Spleen (tissue), 11 donors: ENCODE results near the gene DAPK2. TPM values are rescaled to one million over a fixed set of nuclear protein-coding genes. Genes with fewer than 3 reads are reported as not detected.
A peak's percentile ranks its signal among the peaks of the same experiment; 100 is the strongest.

Source experiments
- DNase-seq: peaks from one replicate; pipeline ENCODE4 v3.0.0-alpha.2; 2020
- H3K27ac ChIP-seq, 8 donors: fragments of 200-600 bp; sonication (generic) in 7 of 8; 1 replicate in 4 of 8; 2 replicates in 4 of 8; pipeline versions ENCODE4 v1.5.0 to v1.8.0; 2016 to 2021; ENCODE audit warnings: inconsistent platforms in 4 of 8, mild to moderate bottlenecking in 4 of 8, moderate library complexity in 1 of 8
- H3K27me3 ChIP-seq, 7 donors: fragments of 200-600 bp; sonication (generic) in 6 of 7; replicated peaks in 1 of 7; 1 replicate in 4 of 7; 2 replicates in 3 of 7; pipeline versions ENCODE4 v1.5.0 to v1.8.0; 2016 to 2021; ENCODE audit warnings: inconsistent platforms in 3 of 7, mild to moderate bottlenecking in 1 of 7
- H3K36me3 ChIP-seq, 6 donors: fragments of 200-600 bp; sonication (generic) in 5 of 6; 1 replicate in 4 of 6; 2 replicates in 2 of 6; pipeline versions ENCODE4 v1.5.0 to v1.8.0; 2016 to 2021; ENCODE audit warnings: inconsistent platforms in 2 of 6
- H3K4me1 ChIP-seq, 6 donors: fragments of 200-600 bp; sonication (generic) in 5 of 6; 1 replicate in 3 of 6; 2 replicates in 3 of 6; pipeline versions ENCODE4 v1.5.0 to v1.8.0; 2016 to 2021; ENCODE audit warnings: inconsistent platforms in 3 of 6
- H3K4me3 ChIP-seq, 8 donors: fragments of 200-600 bp; sonication (generic) in 7 of 8; 1 replicate in 4 of 8; 2 replicates in 4 of 8; pipeline versions ENCODE4 v1.5.0 to v1.8.0; 2016 to 2021; ENCODE audit warnings: inconsistent platforms in 4 of 8, mild to moderate bottlenecking in 4 of 8, moderate library complexity in 2 of 8
- H3K9me3 ChIP-seq, 8 donors: fragments of 200-600 bp; sonication (generic) in 7 of 8; 1 replicate in 4 of 8; 2 replicates in 4 of 8; pipeline versions ENCODE4 v1.5.0 to v1.8.0; 2016 to 2021; ENCODE audit warnings: inconsistent platforms in 4 of 8
- CTCF ChIP-seq, 11 experiments: fragments of 200-600 bp in 7 of 11; fragments of 450-650 bp in 4 of 11; sonication (generic) in 4 of 11; IDR thresholded peaks in 8 of 11; conservative IDR thresholded peaks in 3 of 11; 1 replicate in 7 of 11; 2 replicates in 4 of 11; pipeline versions ENCODE4 v1.4.0 to v1.8.0; 2016 to 2021; ENCODE audit warnings: antibody characterized with exemption in 11 of 11, inconsistent platforms in 4 of 11, mild to moderate bottlenecking in 1 of 11
- POLR2A ChIP-seq, 3 donors: fragments of 450-650 bp; IDR thresholded peaks; one replicate each; pipeline ENCODE4 v1.5.1; 2017; ENCODE audit warnings: antibody characterized with exemption in 3 of 3, mild to moderate bottlenecking in 1 of 3
- POLR2AphosphoS5 ChIP-seq, 3 donors: sonication (generic); formaldehyde crosslinking; IDR thresholded peaks; one replicate each; pipeline ENCODE4 v1.5.1; 2017; ENCODE audit warnings: antibody characterized with exemption in 3 of 3
- WGBS, 5 donors: extraction: QIAGEN DNeasy Blood & Tissue Kit in 3 of 5; methylation state at CpG; one replicate each; pipeline versions ENCODE4 v1.1.5 to v1.1.7; 2013 to 2018; 5-methylcytosine and 5-hydroxymethylcytosine counted together
- intact Hi-C: fragments of 100-400 bp; cut with DNase I; formaldehyde crosslinking; loops from one replicate; pipeline ENCODE4 v1.15.0; 2023; ENCODE audit warnings: low total_unique reads
- polyA plus RNA-seq, 3 donors: library from polyadenylated mRNA; stranded (reverse); fragments of 200-250 nt; gene quantifications; one replicate each; pipeline ENCODE4 v1.2.1, GENCODE V29; 2013
- total RNA-seq, 7 donors: library from RNA; depleted of rRNA in 3 of 7; stranded (reverse); fragments of >200 nt in 3 of 7; fragmentation: NEBNext Ultra II Directional in 4 of 7; extraction: Animal tissue kit (Norgen Biotek cat#: 25700) in 4 of 7; gene quantifications; one replicate each; pipeline versions ENCODE4 v1.1.0 to v1.2.1, GENCODE V29; 2016 to 2021
- donor health status: healthy with polysubstance abuse.
- donor health status: DM: no; HTN: no; CAD: no; lungs with moderate emphysema.
- donor health status: DM: no; HTN: no; CAD: no.
- donor health status: Bipolar disorder and iron deficiency.
- donor health status: healthy.
- donor health status: DM: no; HTN: no; CAD: no.
- donor health status: DM: yes; HTN: yes; CAD: no.

The DAPK2 gene
- total and polyA plus RNA-seq, 10 donors, result 4.9 to 38.3 (median 15.5) TPM

DNA sequence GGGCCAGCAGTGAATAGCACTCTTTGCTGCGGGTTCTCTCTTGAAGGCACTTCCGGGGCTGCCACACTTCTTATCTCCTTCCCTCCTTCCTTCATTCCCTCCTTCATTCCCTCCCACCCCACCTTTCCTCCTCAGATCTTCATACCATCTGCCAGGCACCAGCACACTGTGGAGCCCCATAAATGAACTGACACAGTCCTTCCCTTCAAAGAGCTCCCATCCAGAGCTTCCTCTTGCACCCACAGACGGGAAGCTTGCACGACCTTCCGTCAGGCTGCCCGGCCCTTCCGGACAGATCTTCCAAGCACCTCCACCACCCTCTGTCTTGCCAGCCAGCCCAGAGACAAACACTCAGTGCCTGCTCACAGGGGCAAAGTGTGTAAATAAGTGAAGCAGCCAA is 147.1 kb downstream of the DAPK2 start:
- intact Hi-C loops, result loop anchor here (10.0 kb wide), 2 partner anchors 64 to 144 kb away; partner anchors contain the start of gene HERC1
- Histone ChIP-seq H3K9me3 (no peaks in the 10 kb centered on the region), H3K27me3 (no peaks in the 10 kb centered on the region), H3K4me1 (peaks cover 9 to 98% (median 70%) of the 10 kb centered on the region in 6 donors), H3K36me3 (no peaks in the 10 kb centered on the region), H3K27ac (peak overlapping the region in 7 of 8 donors; percentile 31 to 73 (median 64)), H3K4me3 (no peak overlapping the region)
- WGBS, 5 donors, result 31 to 55% (median 39%) methylated on average over 7 of the region's 7 CpGs
- TF ChIP-seq POLR2AphosphoS5 (IDR thresholded peaks at IDR 0.05) (peak in 1 of 3 donors; percentile 63), POLR2A (IDR thresholded peaks at IDR 0.05) (no peak)
- peak; percentile 82 for DNase-seq

GRCh38 chr15:63896336-63897115 is 149.8 kb downstream of the DAPK2 start:
- DNase-seq, result peak; percentile 81
- TF ChIP-seq POLR2AphosphoS5 (IDR thresholded peaks at IDR 0.05), result peak in 2 of 3 donors; percentile 43 to 65
- TF ChIP-seq CTCF (IDR thresholded peaks at IDR 0.05 in 8 of 11, conservative IDR thresholded peaks at IDR 0.05 in 3 of 11), result no peak
- intact Hi-C loops, result loop anchor here (10.0 kb wide), 2 partner anchors 62 to 142 kb away; partner anchors contain the start of gene HERC1
- no peaks in the 10 kb centered on the region for H3K9me3 ChIP-seq
- H3K4me1 ChIP-seq, result peaks cover 26 to 100% (median 80%) of the 10 kb centered on the region in 6 donors
- no peaks in the 10 kb centered on the region for H3K27me3 ChIP-seq
- H3K36me3 ChIP-seq, result no peaks in the 10 kb centered on the region
- WGBS, 5 donors, result 32 to 40% (median 35%) methylated on average over 15 of the region's 15 CpGs
- H3K27ac ChIP-seq, result peak overlapping the region; percentile 50 to 72 (median 68)
- H3K4me3 ChIP-seq, result no peak overlapping the region

DNA sequence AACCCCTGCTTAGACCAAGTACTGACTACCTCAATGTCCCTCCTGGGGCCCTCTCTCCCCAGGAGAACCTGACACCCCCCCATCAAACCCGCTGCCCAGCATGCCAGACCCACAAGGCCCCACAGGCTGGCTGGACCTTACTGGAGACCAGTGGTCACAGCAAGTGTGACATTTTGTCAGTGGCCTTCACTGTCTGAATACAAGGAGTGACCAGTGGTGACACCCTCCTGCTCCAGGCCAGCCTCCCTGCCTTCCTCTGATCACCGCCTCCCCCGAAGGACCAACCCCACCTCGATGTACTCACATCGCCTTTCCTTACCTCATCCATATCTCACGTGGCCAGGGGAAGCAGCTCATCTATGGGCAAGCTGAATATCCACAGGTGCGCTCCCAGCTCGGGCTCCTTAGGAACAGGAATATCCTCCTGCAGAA is 150.5 kb downstream of the DAPK2 start:
- 61 to 84% (median 82%) methylated on average over 8 of the region's 8 CpGs for WGBS, 5 donors
- Histone ChIP-seq H3K4me3 (no peak overlapping the region), H3K27me3 (no peaks in the 10 kb centered on the region), H3K36me3 (no peaks in the 10 kb centered on the region), H3K9me3 (no peaks in the 10 kb centered on the region), H3K27ac (peak overlapping the region in 7 of 8 donors; percentile 53 to 72 (median 69)), H3K4me1 (peaks cover 33 to 100% (median 87%) of the 10 kb centered on the region in 6 donors)
- intact Hi-C loops, result loop anchor here (10.0 kb wide), 2 partner anchors 61 to 141 kb away; partner anchors contain the start of gene HERC1
- DNase-seq, result no peak
- TF ChIP-seq POLR2AphosphoS5 (IDR thresholded peaks at IDR 0.05), result no peak
- no peak for TF ChIP-seq CTCF (IDR thresholded peaks at IDR 0.05 in 8 of 11, conservative IDR thresholded peaks at IDR 0.05 in 3 of 11)
- TF ChIP-seq POLR2A (IDR thresholded peaks at IDR 0.05), result no peak

GRCh38 chr15:63895194-63895593 is 151.1 kb downstream of the DAPK2 start:
- WGBS, 5 donors, result 49 to 85% (median 60%) methylated on average over 6 of the region's 6 CpGs
- Histone ChIP-seq H3K36me3 (no peaks in the 10 kb centered on the region), H3K4me3 (no peak overlapping the region), H3K4me1 (peaks cover 34 to 100% (median 86%) of the 10 kb centered on the region in 6 donors), H3K9me3 (no peaks in the 10 kb centered on the region), H3K27ac (peak overlapping the region in 2 of 8 donors; percentile 69), H3K27me3 (no peaks in the 10 kb centered on the region)
- TF ChIP-seq POLR2A (IDR thresholded peaks at IDR 0.05), result no peak
- no peak for TF ChIP-seq CTCF (IDR thresholded peaks at IDR 0.05 in 8 of 11, conservative IDR thresholded peaks at IDR 0.05 in 3 of 11)
- TF ChIP-seq POLR2AphosphoS5 (IDR thresholded peaks at IDR 0.05), result no peak
- no peak for DNase-seq
- intact Hi-C loops, result loop anchor here (10.0 kb wide), 2 partner anchors 60 to 140 kb away; partner anchors contain the start of gene HERC1
